ENCODE measurements around the gene UHRF2. TPM values are rescaled to one million over a fixed set of nuclear protein-coding genes. Genes with fewer than 3 reads are reported as not detected.

Gene UHRF2
- total and polyA plus RNA-seq, 9 of the 15 experiments (the other 6 are each of a cell fraction or from before 2014, with no cell fraction given) = 5.6 to 39.0 (median 20.1) TPM

- no peak for TF ChIP-seq FUS (optimal IDR thresholded peaks at IDR 0.05; ENCODE audit: low read depth, low read length)
- TF ChIP-seq CREB1 (IDR thresholded peaks at IDR 0.05) = no peak
- TF ChIP-seq CREB1 (CRISPR knock-in tag; IDR thresholded peaks at IDR 0.05) = no peak
- TF ChIP-seq CHD4 (IDR thresholded peaks at IDR 0.05; ENCODE audit: insufficient read depth, insufficient replicate concordance, low read depth, low read length, poor library complexity, severe bottlenecking) = no peak
- TF ChIP-seq ZNF644 (tag; IDR thresholded peaks at IDR 0.05; ENCODE audit: low read depth) = no peak
Measured at GRCh38 chr9:6418764-6419163, 5.8 kb downstream of the UHRF2 start (continued).

- Histone ChIP-seq H3K4me1 (replicated peaks in 1 of 2; ENCODE audit: control insufficient read depth in 2 of 2, insufficient read depth in 2 of 2, low read length in 2 of 2) (peaks cover 0 to 5% of the 10 kb centered on the region in 2 experiments; a peak in 2 of 5 replicates), H3K27me3 (ENCODE audit: control insufficient read depth in 2 of 2, insufficient read depth in 2 of 2, low read length in 2 of 2) (no peaks in the 10 kb centered on the region), H3K36me3 (ENCODE audit: control insufficient read depth, insufficient read depth, low read length) (peaks cover 26% of the 10 kb centered on the region; the same call in 1 of the 3 replicates), H3K4me3 (no peak overlapping the region), H3K9ac (ENCODE audit: insufficient read depth in 1 of 2, low read depth in 2 of 2, low read length in 2 of 2) (no peak overlapping the region), H3K27ac (ENCODE audit: extremely low read depth, low read depth, low read length) (no peak overlapping the region), H3K4me2 (ENCODE audit: insufficient read depth, low read length) (no peak overlapping the region), H3K79me2 (ENCODE audit: control insufficient read depth, insufficient read depth, low read length) (peaks cover 79% of the 10 kb centered on the region), H3K9me1 (ENCODE audit: control insufficient read depth, insufficient read depth, low read length) (no peaks in the 10 kb centered on the region), H4K20me1 (replicated peaks; ENCODE audit: control insufficient read depth, insufficient read depth, low read length) (no peaks in the 10 kb centered on the region), H2AFZ (ENCODE audit: low read depth, low read length) (no peak overlapping the region), H3K9me3 (replicated peaks; ENCODE audit: control insufficient read depth, insufficient read depth, low read depth, low read length) (no peaks in the 10 kb centered on the region)
- no peak for ATAC-seq
- 43% methylated on average over 1 of the region's 1 CpG for WGBS (ENCODE audit: insufficient coverage, low coverage, missing lambda C conversion rate)
- intact Hi-C loops (cut with micrococcal nuclease) = no loop called here
- ChIA-PET CTCF (ENCODE audit: low intra/inter-chr PET ratio) (no interaction called here), POLR2A (interaction anchor here (1.1 to 1.5 kb wide), 2 partner anchors 10 to 11 kb away, joined by 5 read pairs; partner anchors contain the start of gene UHRF2)
- FAIRE-seq = no peak
- TF ChIP-seq ZNF431 (CRISPR knock-in tag; IDR thresholded peaks at IDR 0.05) (no peak), ZKSCAN3 (CRISPR knock-in tag; IDR thresholded peaks at IDR 0.05) (no peak), KLF16 (IDR thresholded peaks at IDR 0.05) (no peak), E2F1 (CRISPR knock-in tag; IDR thresholded peaks at IDR 0.05) (no peak), ZKSCAN8 (CRISPR knock-in tag; IDR thresholded peaks at IDR 0.05) (no peak), THRA (IDR thresholded peaks at IDR 0.05) (no peak), MCM7 (IDR thresholded peaks at IDR 0.05) (no peak), POU5F1 (IDR thresholded peaks at IDR 0.05; ENCODE audit: borderline replicate concordance, low read depth, low read length, partially characterized antibody) (no peak), CSDE1 (IDR thresholded peaks at IDR 0.05) (no peak), JUND (IDR thresholded peaks at IDR 0.05; ENCODE audit: borderline replicate concordance, low read depth, low read length) (no peak), JUND (tag; IDR thresholded peaks at IDR 0.05; ENCODE audit: borderline replicate concordance, low read depth, low read length) (no peak)
- DNase-seq (ENCODE audit: extremely low read depth in 1 of 4, low spot score in 3 of 4) = no peak
- in situ Hi-C loops (cut with MboI) = no loop called here
- BruUV-seq (replicated peaks) = no TSS peak
Measured at GRCh38 chr9:6424940-6425339, 11.9 kb downstream of the UHRF2 start.
